B cell (primary cell): Measurements from ENCODE around the gene VAPB.

ENCODE experiments used
- CTCF ChIP-seq: fragments of 200-600 bp; IDR thresholded peaks from one replicate; pipeline ENCODE4 v1.8.0; 2022; ENCODE audit warnings: antibody characterized with exemption, mild to moderate bottlenecking
- EZH2 ChIP-seq: IDR thresholded peaks from 2 replicates; pipeline ENCODE4 v1.6.1; 2012; ENCODE audit warnings: borderline replicate concordance, low read depth, mild to moderate bottlenecking, moderate library complexity, low read length; ENCODE audit not compliant: insufficient read depth, poor library complexity, severe bottlenecking

GRCh38 chr20:58429303-58429702 is 40.3 kb downstream of the VAPB start:
- TF ChIP-seq CTCF (no peak), EZH2 (no peak)
